Tongue (tissue), 2 donors: ENCODE measurements around the gene TRDN. TPM values are rescaled to one million over a fixed set of nuclear protein-coding genes. Genes with fewer than 3 reads are reported as not detected.
"Not testable (repeated sequence)": the region's sequence is repeated elsewhere in the genome, so short reads cannot be mapped to it uniquely, and the experiment has no call there.

Experiments
- DNase-seq: peaks from one replicate; pipeline ENCODE4 v3.0.0-alpha.2; 2015
- total RNA-seq: library from RNA; depleted of rRNA; stranded (reverse); fragments of >200 nt; gene quantifications from one replicate; pipeline ENCODE4 v1.2.3, GENCODE V29; 2014

The TRDN gene
- total RNA-seq, 1 donor from 2014 or later, result 249 TPM

GRCh38 chr6:123503619-123504018 lies 133.1 kb downstream of the TRDN start:
- no peak for DNase-seq

- no peak for DNase-seq
These were observed 139.7 kb downstream of the TRDN start for GRCh38 chr6:123497025-123497424.

GRCh38 chr6:123489589-123489988 lies 147.2 kb downstream of the TRDN start:
- DNase-seq, result no peak

GRCh38 chr6:123480986-123481385 lies 155.8 kb downstream of the TRDN start:
- DNase-seq, result no peak

- DNase-seq, result not testable (repeated sequence)
These were observed 164.6 kb downstream of the TRDN start for GRCh38 chr6:123472025-123472702.

- no peak for DNase-seq
These were observed 169.4 kb downstream of the TRDN start for GRCh38 chr6:123467392-123467791.

- no peak for DNase-seq
These were observed 174.6 kb downstream of the TRDN start for GRCh38 chr6:123462152-123462551.

- DNase-seq, result no peak
These were observed 178.5 kb downstream of the TRDN start for GRCh38 chr6:123458218-123458617.

- no peak for DNase-seq
These were observed 179.9 kb downstream of the TRDN start for GRCh38 chr6:123456836-123457235.

- no peak for DNase-seq
These were observed 182.3 kb downstream of the TRDN start for GRCh38 chr6:123454448-123454847.

- not testable (repeated sequence) for DNase-seq
These were observed 183.7 kb downstream of the TRDN start for GRCh38 chr6:123453071-123453470.

- DNase-seq, result no peak
These were observed 188.4 kb downstream of the TRDN start for GRCh38 chr6:123448306-123448884.

- DNase-seq, result no peak
These were observed 189.3 kb downstream of the TRDN start for GRCh38 chr6:123447315-123447937.

GRCh38 chr6:123439371-123439770 lies 197.4 kb downstream of the TRDN start:
- no peak for DNase-seq

- no peak for DNase-seq
These were observed 202.6 kb downstream of the TRDN start for GRCh38 chr6:123434186-123434585.

- DNase-seq, result no peak
These were observed 205.8 kb downstream of the TRDN start for GRCh38 chr6:123430970-123431369.

- no peak for DNase-seq
These were observed 209.7 kb downstream of the TRDN start for GRCh38 chr6:123427008-123427407.

GRCh38 chr6:123423130-123423529 lies 213.6 kb downstream of the TRDN start:
- no peak for DNase-seq

- no peak for DNase-seq
These were observed 216.2 kb downstream of the TRDN start for GRCh38 chr6:123420512-123420911.

- DNase-seq, result peak; percentile 13
These were observed 218.7 kb downstream of the TRDN start for GRCh38 chr6:123418071-123418470.

- DNase-seq, result no peak
These were observed 219.2 kb downstream of the TRDN start for GRCh38 chr6:123417535-123417934.

- peak; percentile 77 for DNase-seq
These were observed 220.8 kb downstream of the TRDN start for GRCh38 chr6:123415844-123416468.

GRCh38 chr6:123404975-123405374 lies 231.8 kb downstream of the TRDN start:
- no peak for DNase-seq
